Measurements from ENCODE around the gene HECW1. TPM values are rescaled to one million over a fixed set of nuclear protein-coding genes. Genes with fewer than 3 reads are reported as not detected.
A peak's percentile ranks its signal among the peaks of the same experiment; 100 is the strongest.
"Not testable (repeated sequence)": the region's sequence is repeated elsewhere in the genome, so short reads cannot be mapped to it uniquely, and the experiment has no call there.

Gene HECW1
- total RNA-seq, 1 donor from 2014 or later = not detected

DNA sequence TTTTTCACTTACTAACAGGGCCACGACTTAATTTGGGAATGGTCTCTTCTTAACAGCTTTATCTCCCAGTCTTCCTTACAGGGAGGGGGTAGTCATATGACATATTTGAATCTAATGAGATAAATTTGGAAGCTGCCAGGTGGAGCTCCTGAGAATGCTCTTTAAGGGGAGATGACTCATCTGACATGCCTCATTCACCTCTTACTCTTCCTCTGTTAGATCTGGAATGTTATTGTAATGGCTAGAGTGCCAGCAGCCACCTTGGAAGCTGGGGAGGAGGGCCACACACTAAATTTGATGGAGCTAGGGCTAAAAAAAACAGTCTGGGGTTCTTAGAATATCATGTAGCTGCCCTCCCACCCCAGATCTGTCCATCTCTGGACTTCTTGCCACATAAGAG lies 22.7 kb downstream of the HECW1 start:
- no peak overlapping the region for H3K4me3 ChIP-seq (ENCODE audit: low read depth, low read length)
- peak; percentile 7 for DNase-seq (ENCODE audit: low read depth)
- TF ChIP-seq, protein P1, sequence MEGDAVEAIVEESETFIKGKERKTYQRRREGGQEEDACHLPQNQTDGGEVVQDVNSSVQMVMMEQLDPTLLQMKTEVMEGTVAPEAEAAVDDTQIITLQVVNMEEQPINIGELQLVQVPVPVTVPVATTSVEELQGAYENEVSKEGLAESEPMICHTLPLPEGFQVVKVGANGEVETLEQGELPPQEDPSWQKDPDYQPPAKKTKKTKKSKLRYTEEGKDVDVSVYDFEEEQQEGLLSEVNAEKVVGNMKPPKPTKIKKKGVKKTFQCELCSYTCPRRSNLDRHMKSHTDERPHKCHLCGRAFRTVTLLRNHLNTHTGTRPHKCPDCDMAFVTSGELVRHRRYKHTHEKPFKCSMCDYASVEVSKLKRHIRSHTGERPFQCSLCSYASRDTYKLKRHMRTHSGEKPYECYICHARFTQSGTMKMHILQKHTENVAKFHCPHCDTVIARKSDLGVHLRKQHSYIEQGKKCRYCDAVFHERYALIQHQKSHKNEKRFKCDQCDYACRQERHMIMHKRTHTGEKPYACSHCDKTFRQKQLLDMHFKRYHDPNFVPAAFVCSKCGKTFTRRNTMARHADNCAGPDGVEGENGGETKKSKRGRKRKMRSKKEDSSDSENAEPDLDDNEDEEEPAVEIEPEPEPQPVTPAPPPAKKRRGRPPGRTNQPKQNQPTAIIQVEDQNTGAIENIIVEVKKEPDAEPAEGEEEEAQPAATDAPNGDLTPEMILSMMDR (conservative IDR thresholded peaks at IDR 0.05; ENCODE audit: low read depth, low read length) = no peak

DNA sequence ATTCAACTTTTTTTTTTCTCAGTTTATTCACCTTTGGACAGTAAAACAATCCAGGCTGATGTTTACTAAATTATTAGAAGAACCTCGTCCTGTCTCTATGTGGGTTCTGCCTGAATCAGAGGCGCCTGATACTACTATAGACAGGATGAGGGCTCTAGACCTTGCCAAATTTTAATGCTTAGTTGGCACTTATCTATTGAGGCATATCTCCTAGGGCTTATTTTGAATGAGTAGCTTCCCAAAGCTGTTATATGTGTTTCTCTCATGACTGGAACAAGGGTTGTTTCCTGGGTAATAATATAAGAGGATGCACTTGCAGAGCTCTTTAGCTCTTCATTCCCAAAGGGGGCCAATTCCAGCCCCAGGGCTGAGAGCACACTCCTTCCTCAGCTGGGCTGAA lies 23.6 kb downstream of the HECW1 start:
- no peak for DNase-seq (ENCODE audit: low read depth)
- no peak overlapping the region for H3K4me3 ChIP-seq (ENCODE audit: low read depth, low read length)
- TF ChIP-seq, protein P1 (conservative IDR thresholded peaks at IDR 0.05; ENCODE audit: low read depth, low read length) = no peak

DNA sequence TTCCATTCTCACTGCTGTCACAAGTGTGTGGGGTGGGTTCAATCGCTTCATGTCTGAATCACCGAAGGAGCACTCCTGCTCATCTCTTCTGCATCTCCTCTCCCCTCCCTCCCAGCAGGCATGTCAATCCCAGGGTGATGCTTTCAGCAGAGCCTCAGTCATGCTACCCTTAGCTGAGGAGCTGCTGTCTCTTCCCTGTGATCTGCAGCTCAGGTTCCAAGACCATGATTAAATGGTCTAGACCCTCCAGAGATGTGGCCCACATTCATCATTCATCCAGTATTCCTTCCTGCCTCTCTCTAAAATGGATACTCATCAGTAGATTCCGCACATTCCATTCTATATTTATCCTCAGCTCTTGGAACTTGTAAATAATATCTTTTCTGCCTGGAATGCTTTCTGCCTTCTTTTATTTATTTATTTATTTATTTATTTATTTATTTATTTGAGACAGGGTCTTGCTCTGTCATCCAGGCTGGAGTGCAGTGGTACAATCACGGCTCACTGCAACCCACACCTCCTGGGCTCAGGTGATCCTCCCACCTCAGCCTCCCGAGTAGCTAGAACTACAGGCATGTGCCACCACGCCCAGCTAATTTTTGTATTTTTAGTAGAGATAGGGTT lies 24.8 kb downstream of the HECW1 start:
- not testable (repeated sequence) for DNase-seq (ENCODE audit: low read depth); H3K4me3 ChIP-seq (ENCODE audit: low read depth, low read length)

DNA sequence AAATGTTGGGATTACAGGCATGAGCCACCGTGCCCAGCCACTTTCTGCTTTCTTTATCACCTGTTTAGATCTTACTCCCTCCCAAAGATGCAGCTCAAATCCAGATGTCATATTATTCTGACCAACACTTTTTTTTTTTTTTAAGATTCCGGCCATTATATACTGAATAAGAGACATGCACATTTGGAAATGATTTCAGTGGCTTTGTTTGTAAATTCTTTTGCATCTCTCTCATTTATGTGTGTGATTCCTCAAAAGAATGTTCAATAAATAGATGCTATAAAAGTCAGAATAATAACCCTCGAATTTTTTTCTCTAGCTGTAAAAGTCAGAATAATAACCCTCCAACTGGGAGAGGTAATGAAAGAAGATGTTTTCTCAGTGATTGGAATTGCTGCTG lies 25.4 kb downstream of the HECW1 start:
- H3K4me3 ChIP-seq (ENCODE audit: low read depth, low read length) = no peak overlapping the region
- no peak for DNase-seq (ENCODE audit: low read depth)
- TF ChIP-seq, protein P1 (conservative IDR thresholded peaks at IDR 0.05; ENCODE audit: low read depth, low read length) = no peak

DNA sequence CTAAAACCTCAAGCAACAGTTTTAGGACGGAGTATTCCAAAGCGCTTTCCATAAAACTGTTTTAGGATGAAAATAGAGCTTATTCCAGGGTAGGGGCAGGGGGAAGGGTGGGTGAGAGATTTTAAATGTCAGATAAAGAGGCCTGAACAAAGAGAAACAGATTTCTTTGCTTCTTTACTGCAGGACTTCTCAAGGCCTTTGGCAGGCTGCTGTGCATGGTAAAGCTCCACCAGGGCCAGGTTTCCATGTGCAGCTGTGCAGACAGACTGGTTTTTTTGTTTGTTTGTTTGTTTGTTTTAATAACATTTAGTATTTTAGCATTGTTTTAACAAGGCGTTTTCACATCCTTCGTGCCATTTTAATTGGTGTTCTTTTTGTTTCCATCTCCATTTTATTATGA lies 26.3 kb downstream of the HECW1 start:
- H3K4me3 ChIP-seq (ENCODE audit: low read depth, low read length) = no peak overlapping the region
- DNase-seq (ENCODE audit: low read depth) = no peak
- TF ChIP-seq, protein P1 (conservative IDR thresholded peaks at IDR 0.05; ENCODE audit: low read depth, low read length) = no peak

DNA sequence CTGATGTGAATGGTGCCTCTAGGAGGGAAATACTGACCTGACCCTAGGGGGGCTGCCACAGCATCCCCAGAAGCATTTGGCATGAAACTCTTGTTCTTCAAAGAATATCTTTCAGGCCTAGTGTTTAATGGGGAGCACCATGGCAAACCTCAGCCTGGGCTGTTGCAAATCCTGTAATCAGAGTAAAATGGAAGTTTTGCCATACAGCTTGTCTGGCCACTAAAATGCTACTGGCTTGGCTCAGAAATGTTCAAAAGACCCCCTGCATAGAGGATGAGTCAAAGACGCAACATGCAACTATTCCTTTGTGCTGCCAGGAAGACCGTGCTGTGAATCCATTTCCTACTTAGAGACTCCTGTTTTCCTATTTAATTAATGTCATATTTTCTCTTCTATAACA lies 26.7 kb downstream of the HECW1 start:
- DNase-seq (ENCODE audit: low read depth) = no peak
- H3K4me3 ChIP-seq (ENCODE audit: low read depth, low read length) = no peak overlapping the region
- TF ChIP-seq, protein P1 (conservative IDR thresholded peaks at IDR 0.05; ENCODE audit: low read depth, low read length) = no peak

DNA sequence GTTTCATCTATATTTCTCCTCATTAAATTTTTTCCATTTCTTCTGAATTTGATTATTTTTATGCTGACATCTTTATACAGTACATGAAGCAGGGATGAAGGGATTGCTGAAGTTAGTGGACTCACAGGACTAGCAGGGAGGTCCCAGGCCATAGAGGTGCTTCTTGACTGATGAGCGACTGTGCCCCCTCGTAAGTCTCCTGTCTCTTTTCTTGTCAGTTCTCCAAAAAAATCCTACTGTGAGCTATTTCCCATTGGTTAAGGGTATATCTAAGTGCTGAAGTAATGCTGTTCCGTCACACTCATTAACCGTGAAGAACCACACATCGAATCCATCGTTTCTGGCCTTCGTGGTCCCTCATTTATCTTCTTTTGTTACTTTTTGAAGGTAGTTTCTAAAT lies 27.7 kb downstream of the HECW1 start:
- TF ChIP-seq, protein P1 (conservative IDR thresholded peaks at IDR 0.05; ENCODE audit: low read depth, low read length) = no peak
- no peak for DNase-seq (ENCODE audit: low read depth)
- H3K4me3 ChIP-seq (ENCODE audit: low read depth, low read length) = no peak overlapping the region

Measured in epithelial cell of proximal tubule (primary cell).